Measurements from ENCODE around the gene TAF1D. TPM values are rescaled to one million over a fixed set of nuclear protein-coding genes. Genes with fewer than 3 reads are reported as not detected.
"Not testable (repeated sequence)": the region's sequence is repeated elsewhere in the genome, so short reads cannot be mapped to it uniquely, and the experiment has no call there.

Gene TAF1D
- total RNA-seq, 1 experiment from 2014 or later = 158 TPM

GRCh38 chr11:93761910-93762309 lies 20.6 kb upstream of the TAF1D start:
- POLR2A ChIA-PET (ENCODE audit: unreplicated experiment) = no interaction called here
- H3K9me3 ChIP-seq (ENCODE audit: insufficient read depth, low read depth) = no peaks in the 10 kb centered on the region
- no peak overlapping the region for H2AFZ ChIP-seq
- TF ChIP-seq, protein P1, sequence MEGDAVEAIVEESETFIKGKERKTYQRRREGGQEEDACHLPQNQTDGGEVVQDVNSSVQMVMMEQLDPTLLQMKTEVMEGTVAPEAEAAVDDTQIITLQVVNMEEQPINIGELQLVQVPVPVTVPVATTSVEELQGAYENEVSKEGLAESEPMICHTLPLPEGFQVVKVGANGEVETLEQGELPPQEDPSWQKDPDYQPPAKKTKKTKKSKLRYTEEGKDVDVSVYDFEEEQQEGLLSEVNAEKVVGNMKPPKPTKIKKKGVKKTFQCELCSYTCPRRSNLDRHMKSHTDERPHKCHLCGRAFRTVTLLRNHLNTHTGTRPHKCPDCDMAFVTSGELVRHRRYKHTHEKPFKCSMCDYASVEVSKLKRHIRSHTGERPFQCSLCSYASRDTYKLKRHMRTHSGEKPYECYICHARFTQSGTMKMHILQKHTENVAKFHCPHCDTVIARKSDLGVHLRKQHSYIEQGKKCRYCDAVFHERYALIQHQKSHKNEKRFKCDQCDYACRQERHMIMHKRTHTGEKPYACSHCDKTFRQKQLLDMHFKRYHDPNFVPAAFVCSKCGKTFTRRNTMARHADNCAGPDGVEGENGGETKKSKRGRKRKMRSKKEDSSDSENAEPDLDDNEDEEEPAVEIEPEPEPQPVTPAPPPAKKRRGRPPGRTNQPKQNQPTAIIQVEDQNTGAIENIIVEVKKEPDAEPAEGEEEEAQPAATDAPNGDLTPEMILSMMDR (conservative IDR thresholded peaks at IDR 0.05) = no peak
- no peak for TF ChIP-seq EZH2 (IDR thresholded peaks at IDR 0.05; ENCODE audit: low read depth)
- H3K36me3 ChIP-seq (ENCODE audit: low read depth) = peaks cover 32% of the 10 kb centered on the region
- peaks cover 9% of the 10 kb centered on the region; the same call in 1 of the 2 replicates for H3F3A ChIP-seq (ENCODE audit: insufficient read depth, low read depth)
- DNase-seq = no peak
- intact Hi-C loops (cut with micrococcal nuclease; ENCODE audit: unreplicated experiment) = no loop called here
- no peaks in the 10 kb centered on the region for H3K79me2 ChIP-seq (ENCODE audit: low read depth)
- H3K27ac ChIP-seq = no peak overlapping the region
- BruUV-seq (replicated peaks) = no TSS peak
- H3K4me3 ChIP-seq = no peak overlapping the region
- H3K4me1 ChIP-seq (replicated peaks; ENCODE audit: insufficient read depth) = peaks cover 9% of the 10 kb centered on the region; the same call in 1 of the 2 replicates
- no peaks in the 10 kb centered on the region for H3K9me2 ChIP-seq (ENCODE audit: insufficient read depth)
- H3K27me3 ChIP-seq (ENCODE audit: insufficient read depth, low read depth) = no peaks in the 10 kb centered on the region
- CTCF ChIA-PET = no interaction called here
- 0 out of 2 replicates have a peak, but pooled peaks cover 7% of the 10 kb centered on the region for H4K20me1 ChIP-seq (ENCODE audit: insufficient read depth)
- H3K4me2 ChIP-seq = no peak overlapping the region

- H3K27ac ChIP-seq; POLR2A ChIA-PET (ENCODE audit: unreplicated experiment); H3K9me2 ChIP-seq (ENCODE audit: insufficient read depth); intact Hi-C loops (cut with micrococcal nuclease; ENCODE audit: unreplicated experiment); H3K27me3 ChIP-seq (ENCODE audit: insufficient read depth, low read depth); H3K4me2 ChIP-seq; H2AFZ ChIP-seq; H3K9me3 ChIP-seq (ENCODE audit: insufficient read depth, low read depth); H4K20me1 ChIP-seq (ENCODE audit: insufficient read depth); BruUV-seq (replicated peaks); DNase-seq; H3K4me1 ChIP-seq (replicated peaks; ENCODE audit: insufficient read depth); H3K79me2 ChIP-seq (ENCODE audit: low read depth); H3K4me3 ChIP-seq; H3F3A ChIP-seq (ENCODE audit: insufficient read depth, low read depth); CTCF ChIA-PET: not testable (repeated sequence)
- peaks cover 41% of the 10 kb centered on the region for H3K36me3 ChIP-seq (ENCODE audit: low read depth)
Measured at GRCh38 chr11:93759123-93759522, 17.8 kb upstream of the TAF1D start.

- Histone ChIP-seq H3K4me1 (replicated peaks; ENCODE audit: insufficient read depth) (no peaks in the 10 kb centered on the region), H3K27me3 (ENCODE audit: insufficient read depth, low read depth) (no peaks in the 10 kb centered on the region), H3K9me3 (ENCODE audit: insufficient read depth, low read depth) (no peaks in the 10 kb centered on the region), H4K20me1 (ENCODE audit: insufficient read depth) (0 out of 2 replicates have a peak, but pooled peaks cover 7% of the 10 kb centered on the region), H3K79me2 (ENCODE audit: low read depth) (no peaks in the 10 kb centered on the region), H3K4me3 (no peak overlapping the region), H3K9me2 (ENCODE audit: insufficient read depth) (no peaks in the 10 kb centered on the region), H3K36me3 (ENCODE audit: low read depth) (peaks cover 47% of the 10 kb centered on the region), H3F3A (ENCODE audit: insufficient read depth, low read depth) (0 out of 2 replicates have a peak, but pooled peaks cover 3% of the 10 kb centered on the region), H2AFZ (no peak overlapping the region), H3K4me2 (no peak overlapping the region), H3K27ac (no peak overlapping the region)
- BruUV-seq (replicated peaks) = no TSS peak
- intact Hi-C loops (cut with micrococcal nuclease; ENCODE audit: unreplicated experiment) = no loop called here
- ChIA-PET CTCF (no interaction called here), POLR2A (ENCODE audit: unreplicated experiment) (no interaction called here)
- TF ChIP-seq, protein P1 (conservative IDR thresholded peaks at IDR 0.05) = no peak
- TF ChIP-seq EZH2 (IDR thresholded peaks at IDR 0.05; ENCODE audit: low read depth) = no peak
- no peak for DNase-seq
Measured at GRCh38 chr11:93757924-93758865, 16.9 kb upstream of the TAF1D start.

Measured in PC-9 (cell line).